Retina (tissue), 1 donor: ENCODE measurements around the gene STK24.
"Not testable (repeated sequence)": the region's sequence is repeated elsewhere in the genome, so short reads cannot be mapped to it uniquely, and the experiment has no call there.

Experiments
- DNase-seq: peaks from one replicate; pipeline ENCODE4 v3.0.0-alpha.2; 2016

Gene STK24

GRCh38 chr13:98576963-98577835, at the start of gene STK24:
STK24 (minus strand) TSS chr13:98577107; CDS start chr13:98576786, 321 bp downstream.
- DNase-seq: peak; percentile 84

- DNase-seq: no peak
Measured at GRCh38 chr13:98626298-98626935, 49.5 kb upstream of the STK24 start.

GRCh38 chr13:98624589-98624988, 47.7 kb upstream of the STK24 start:
- not testable (repeated sequence) for DNase-seq

DNA sequence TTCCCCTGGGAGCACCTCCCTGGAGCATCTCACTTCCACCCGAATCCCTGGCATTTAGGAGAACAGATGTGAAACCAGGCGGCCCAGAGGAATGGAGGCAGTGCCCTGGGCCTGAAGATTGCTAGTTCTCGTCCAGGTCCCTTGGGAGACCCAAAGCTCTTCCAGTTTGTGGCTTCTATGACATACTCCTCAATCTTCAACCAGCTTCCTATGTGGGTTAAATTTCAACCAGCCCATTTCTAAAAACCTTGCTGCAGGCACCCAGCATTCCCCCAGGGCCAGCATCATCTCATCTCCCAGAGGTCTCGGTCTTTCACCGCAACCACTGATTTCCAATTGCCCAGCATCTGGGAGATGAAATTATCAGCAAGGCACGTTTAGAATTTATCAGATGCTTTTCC, 46.0 kb upstream of the STK24 start:
- DNase-seq: no peak

GRCh38 chr13:98619556-98619955, 42.6 kb upstream of the STK24 start:
- no peak for DNase-seq

DNA sequence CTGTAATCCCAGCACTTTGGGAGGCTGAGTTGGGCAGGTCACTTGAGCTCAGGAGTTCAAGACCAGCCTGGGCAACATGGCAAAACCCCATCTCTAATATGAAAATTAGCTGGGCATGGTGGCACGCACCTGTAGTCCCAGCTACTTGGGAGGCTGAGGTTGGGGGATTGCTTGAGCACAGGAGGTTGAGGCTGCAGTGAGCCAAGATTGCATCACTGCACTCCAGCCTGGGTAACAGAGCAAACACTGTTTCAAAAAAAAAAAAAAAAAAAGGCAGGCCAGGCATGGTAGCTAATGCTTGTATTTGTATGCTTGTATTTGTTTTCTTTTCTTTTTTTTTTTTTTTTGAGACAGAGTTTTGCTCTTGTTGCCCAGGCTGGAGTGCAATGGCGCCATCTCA, 38.7 kb upstream of the STK24 start:
- DNase-seq: not testable (repeated sequence)

DNA sequence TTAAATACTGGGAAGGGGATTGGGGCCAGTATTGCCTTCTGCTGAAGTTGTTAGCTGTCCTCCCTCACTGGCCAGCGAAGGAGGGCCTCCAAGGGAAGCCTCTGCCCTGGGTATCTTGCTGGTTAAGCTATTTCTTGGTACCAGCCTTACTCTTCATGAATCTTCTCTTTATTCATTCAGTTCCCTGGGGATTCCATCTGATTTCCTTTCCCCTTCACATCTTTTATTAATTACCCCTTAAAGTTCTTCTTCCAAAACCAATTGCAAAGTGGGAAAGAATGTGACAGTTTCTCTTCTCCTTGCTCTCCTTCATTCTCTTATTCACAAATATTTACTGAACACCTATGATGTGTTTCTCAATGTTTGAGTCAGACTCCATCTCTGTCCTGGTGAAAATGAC, 36.7 kb upstream of the STK24 start:
- DNase-seq: no peak

GRCh38 chr13:98609756-98610155, 32.8 kb upstream of the STK24 start:
- no peak for DNase-seq

GRCh38 chr13:98606296-98606695, 29.4 kb upstream of the STK24 start:
- no peak for DNase-seq

- no peak for DNase-seq
Measured at GRCh38 chr13:98599502-98600328, 22.8 kb upstream of the STK24 start.

- no peak for DNase-seq
Measured at GRCh38 chr13:98598043-98598442, 21.1 kb upstream of the STK24 start.

GRCh38 chr13:98595134-98595533, 18.2 kb upstream of the STK24 start:
- DNase-seq: no peak

- no peak for DNase-seq
Measured at GRCh38 chr13:98592362-98592732, 15.4 kb upstream of the STK24 start.

DNA sequence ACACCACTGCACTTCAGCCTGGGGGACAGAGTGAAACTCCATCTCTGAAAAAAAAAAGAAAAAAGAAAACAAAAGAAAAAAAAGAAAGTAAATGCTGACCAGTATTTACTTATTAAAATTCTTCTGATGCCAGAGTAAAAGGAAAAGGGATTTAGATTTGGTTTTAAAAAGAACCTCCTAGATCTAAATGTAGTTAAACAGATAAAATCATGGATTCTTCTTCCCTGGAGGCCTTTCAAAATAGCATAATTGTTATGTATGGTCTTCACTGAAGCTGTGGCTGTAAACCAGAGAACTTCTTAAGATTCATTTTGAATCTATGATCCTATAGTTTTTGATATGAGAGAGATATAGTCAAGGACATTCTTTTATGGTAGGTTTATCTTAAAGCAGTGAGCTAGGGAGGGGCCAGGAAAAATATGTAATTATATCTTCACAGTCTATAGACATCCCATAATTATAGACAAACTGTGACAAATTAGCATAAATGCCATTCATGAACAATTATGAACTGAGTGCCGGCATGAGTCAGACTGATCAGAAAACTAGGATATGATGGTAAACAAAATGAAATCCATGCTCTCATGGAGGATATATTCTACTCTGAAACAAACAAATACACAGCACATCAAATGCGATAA, 14.9 kb upstream of the STK24 start:
- DNase-seq: no peak

- not testable (repeated sequence) for DNase-seq
Measured at GRCh38 chr13:98590471-98590870, 13.6 kb upstream of the STK24 start.

- not testable (repeated sequence) for DNase-seq
Measured at GRCh38 chr13:98589516-98589915, 12.6 kb upstream of the STK24 start.

- no peak for DNase-seq
Measured at GRCh38 chr13:98586400-98587345, 9.8 kb upstream of the STK24 start.

GRCh38 chr13:98585946-98586345, 9.0 kb upstream of the STK24 start:
- no peak for DNase-seq

GRCh38 chr13:98585398-98585754, 8.5 kb upstream of the STK24 start:
- no peak for DNase-seq

DNA sequence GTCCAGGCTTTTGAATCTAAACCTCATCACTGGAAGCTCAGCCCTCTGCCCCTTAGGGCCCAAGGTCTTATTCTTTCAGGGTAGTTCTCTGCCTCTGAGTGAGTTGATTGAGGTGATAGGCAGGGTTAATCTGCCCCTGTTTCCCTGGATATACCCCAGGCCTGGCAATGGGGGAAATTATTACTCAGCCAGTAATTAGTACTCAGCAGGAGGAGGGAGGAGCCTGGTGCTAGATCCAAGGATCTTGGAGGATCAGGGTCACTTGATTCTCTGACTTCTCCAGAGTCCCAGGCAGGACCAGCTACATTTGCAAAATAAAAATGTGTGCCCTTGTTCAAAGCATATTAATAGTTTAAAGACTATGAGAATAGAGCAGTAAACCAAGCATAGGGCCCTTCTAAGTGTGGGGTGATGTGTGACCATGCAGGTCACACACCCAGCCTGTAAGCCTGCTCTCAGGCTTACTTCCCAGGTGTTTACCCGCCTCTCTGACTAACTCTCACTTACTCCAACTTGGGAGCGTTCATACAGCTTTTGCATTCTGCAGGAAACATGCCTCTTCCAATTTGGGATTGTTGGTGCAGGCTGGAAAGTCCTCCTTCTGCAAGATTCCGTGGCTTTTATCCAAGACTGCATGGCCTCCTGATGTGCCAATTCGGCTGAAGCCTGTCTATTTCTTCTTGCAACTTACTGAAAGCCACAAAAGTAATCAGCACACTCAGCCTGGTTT, 7.9 kb upstream of the STK24 start:
- DNase-seq: no peak

GRCh38 chr13:98582947-98583346, 6.0 kb upstream of the STK24 start:
- DNase-seq: no peak
